ENCODE results near the gene TUT7.

DNA sequence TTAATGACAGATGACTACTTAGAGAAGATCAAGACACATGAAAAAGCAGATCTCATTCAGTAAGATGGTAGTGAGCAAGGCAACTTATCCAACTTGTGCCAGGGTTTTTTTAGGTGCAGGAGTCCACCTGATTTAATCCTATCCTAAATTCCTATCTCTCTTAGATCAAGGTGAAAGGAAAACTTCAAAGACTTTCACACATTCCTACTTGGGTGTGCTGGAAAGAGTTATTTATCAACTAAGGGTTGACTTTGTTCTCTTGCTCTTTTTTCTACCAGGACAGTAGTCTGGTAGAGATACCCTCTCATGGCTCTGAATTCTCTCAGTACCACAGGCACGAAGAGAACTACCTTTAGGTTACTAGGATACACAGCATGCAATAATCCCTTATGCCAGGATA, 18.2 kb downstream of the TUT7 start:
- TF ChIP-seq, protein P1, sequence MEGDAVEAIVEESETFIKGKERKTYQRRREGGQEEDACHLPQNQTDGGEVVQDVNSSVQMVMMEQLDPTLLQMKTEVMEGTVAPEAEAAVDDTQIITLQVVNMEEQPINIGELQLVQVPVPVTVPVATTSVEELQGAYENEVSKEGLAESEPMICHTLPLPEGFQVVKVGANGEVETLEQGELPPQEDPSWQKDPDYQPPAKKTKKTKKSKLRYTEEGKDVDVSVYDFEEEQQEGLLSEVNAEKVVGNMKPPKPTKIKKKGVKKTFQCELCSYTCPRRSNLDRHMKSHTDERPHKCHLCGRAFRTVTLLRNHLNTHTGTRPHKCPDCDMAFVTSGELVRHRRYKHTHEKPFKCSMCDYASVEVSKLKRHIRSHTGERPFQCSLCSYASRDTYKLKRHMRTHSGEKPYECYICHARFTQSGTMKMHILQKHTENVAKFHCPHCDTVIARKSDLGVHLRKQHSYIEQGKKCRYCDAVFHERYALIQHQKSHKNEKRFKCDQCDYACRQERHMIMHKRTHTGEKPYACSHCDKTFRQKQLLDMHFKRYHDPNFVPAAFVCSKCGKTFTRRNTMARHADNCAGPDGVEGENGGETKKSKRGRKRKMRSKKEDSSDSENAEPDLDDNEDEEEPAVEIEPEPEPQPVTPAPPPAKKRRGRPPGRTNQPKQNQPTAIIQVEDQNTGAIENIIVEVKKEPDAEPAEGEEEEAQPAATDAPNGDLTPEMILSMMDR (IDR thresholded peaks at IDR 0.05): no peak
- TF ChIP-seq POLR2A (IDR thresholded peaks at IDR 0.05) (no peak), POLR2AphosphoS5 (IDR thresholded peaks at IDR 0.05) (no peak), EP300 (IDR thresholded peaks at IDR 0.05) (no peak)
